Epithelial cell of esophagus (primary cell): ENCODE data around the gene FBP1.

ENCODE experiments used
- DNase-seq: peaks from one replicate; pipeline ENCODE4 v3.0.0; 2010; ENCODE audit warnings: low read depth
- H3K4me3 ChIP-seq: 2 replicates; pipeline ENCODE4 v1.5.1; 2011; ENCODE audit warnings: mild to moderate bottlenecking, low read length, control low read depth
- TF ChIP-seq, protein P1 (sequence below): IDR thresholded peaks from 2 replicates; pipeline ENCODE4 v1.5.1; 2011; ENCODE audit warnings: low read depth, mild to moderate bottlenecking, low read length, control low read depth, inconsistent platforms; ENCODE audit not compliant: insufficient read depth; ENCODE audit errors: missing control alignments

Gene FBP1

DNA sequence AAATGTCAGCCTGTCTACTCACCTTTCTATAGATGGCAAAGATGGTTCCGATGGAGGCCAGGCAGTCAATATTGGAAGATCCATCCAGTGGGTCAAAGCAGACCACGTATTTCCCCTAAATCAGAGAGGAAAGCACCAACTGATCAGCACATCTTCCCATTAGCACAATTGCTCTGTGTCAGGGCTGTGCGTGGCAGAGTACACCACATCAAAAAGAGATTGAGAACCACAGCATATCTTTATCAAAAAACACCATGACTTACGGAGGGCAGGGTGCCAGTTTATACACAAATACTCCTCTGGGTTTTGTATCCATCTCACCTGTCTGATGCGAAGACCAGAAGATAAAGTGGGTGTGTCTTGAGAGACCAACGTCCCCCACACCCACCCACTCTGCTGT is 54.8 kb downstream of the FBP1 start:
- TF ChIP-seq, protein P1, sequence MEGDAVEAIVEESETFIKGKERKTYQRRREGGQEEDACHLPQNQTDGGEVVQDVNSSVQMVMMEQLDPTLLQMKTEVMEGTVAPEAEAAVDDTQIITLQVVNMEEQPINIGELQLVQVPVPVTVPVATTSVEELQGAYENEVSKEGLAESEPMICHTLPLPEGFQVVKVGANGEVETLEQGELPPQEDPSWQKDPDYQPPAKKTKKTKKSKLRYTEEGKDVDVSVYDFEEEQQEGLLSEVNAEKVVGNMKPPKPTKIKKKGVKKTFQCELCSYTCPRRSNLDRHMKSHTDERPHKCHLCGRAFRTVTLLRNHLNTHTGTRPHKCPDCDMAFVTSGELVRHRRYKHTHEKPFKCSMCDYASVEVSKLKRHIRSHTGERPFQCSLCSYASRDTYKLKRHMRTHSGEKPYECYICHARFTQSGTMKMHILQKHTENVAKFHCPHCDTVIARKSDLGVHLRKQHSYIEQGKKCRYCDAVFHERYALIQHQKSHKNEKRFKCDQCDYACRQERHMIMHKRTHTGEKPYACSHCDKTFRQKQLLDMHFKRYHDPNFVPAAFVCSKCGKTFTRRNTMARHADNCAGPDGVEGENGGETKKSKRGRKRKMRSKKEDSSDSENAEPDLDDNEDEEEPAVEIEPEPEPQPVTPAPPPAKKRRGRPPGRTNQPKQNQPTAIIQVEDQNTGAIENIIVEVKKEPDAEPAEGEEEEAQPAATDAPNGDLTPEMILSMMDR, result no peak
- no peak overlapping the region for H3K4me3 ChIP-seq
- no peak for DNase-seq

DNA sequence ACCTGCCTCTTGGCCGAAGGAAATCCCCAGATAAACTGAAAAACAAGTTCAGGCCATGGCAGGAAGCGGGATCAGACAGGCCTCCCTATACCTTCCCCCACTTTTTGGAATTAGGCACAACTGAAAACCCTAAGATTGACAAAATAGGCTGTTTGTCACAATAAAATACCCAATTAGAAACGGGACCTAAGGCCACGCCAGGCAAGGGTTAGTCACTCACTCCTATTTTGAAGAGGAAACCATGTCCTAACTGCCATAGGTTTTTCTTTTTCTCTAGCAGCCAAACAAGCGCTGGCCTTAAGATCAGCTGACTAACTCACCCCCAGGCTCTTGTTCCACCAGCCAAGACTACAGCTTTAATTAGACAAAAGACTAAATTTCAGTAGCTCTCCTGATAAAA is 57.6 kb downstream of the FBP1 start:
- H3K4me3 ChIP-seq, result no peak overlapping the region
- DNase-seq, result peak; percentile 56
- TF ChIP-seq, protein P1, result no peak

DNA sequence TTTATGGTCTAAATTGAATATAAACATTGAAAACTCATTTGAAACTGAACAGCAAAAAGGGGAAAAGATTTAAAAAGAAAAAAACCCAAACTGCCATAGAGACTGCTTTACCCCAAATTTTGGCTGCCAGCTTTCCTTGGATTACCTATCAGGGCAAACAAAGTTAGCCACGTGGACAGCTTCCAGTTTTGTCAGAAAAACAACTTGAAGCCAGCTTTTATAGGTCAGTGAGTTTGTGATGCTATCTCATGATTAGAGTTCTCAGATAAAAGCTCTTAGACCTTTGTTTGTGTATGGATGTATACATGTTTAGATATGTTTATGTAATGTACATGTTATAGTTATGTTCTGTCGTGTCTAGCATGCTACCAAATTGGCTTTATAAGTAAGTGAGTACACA is 61.7 kb downstream of the FBP1 start:
- TF ChIP-seq, protein P1, result no peak
- DNase-seq, result no peak

DNA sequence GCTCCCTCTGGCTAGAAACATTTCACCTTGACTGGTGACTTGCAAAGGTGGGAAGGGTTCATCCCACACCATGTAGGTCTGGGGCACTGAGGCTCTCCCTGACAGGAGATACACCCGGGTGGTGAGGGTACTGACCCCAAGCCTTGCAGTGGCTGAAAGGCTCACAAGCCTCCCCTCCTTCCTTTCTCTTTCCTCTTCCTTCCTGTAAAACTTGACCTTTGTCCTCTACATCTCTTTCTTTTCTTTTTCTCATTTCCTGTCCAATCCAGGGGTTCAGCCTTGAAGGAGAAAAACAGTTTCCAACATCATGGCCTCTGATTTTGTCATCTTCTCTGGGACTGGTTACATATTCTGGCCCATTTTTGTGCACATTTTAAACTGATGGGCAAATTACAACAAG is 62.3 kb downstream of the FBP1 start:
- no peak overlapping the region for H3K4me3 ChIP-seq
- TF ChIP-seq, protein P1, result no peak
- no peak for DNase-seq

More for the DNA sequence above, 61.7 kb downstream of the FBP1 start:
- no peak overlapping the region for H3K4me3 ChIP-seq

DNA sequence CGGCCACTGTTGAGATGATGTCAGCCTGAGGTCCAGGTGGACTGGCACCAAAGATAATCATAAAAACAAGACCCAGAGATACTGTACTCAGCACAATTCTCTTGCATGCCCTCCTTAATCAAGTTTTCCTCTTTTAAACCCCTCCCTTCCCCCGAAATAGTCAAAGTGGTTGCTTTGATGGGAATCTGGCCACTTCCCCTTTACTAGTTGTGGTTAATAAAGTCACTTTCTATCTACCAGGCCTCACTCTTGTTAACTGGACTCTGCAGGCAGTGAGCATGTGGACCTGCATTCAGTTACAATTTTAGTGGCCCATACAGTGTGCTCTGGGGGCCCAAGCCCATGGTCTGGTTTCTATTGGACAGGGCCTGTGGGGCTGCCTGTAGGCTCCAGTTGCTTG is 63.2 kb downstream of the FBP1 start:
- H3K4me3 ChIP-seq, result no peak overlapping the region
- no peak for DNase-seq
- TF ChIP-seq, protein P1, result no peak

DNA sequence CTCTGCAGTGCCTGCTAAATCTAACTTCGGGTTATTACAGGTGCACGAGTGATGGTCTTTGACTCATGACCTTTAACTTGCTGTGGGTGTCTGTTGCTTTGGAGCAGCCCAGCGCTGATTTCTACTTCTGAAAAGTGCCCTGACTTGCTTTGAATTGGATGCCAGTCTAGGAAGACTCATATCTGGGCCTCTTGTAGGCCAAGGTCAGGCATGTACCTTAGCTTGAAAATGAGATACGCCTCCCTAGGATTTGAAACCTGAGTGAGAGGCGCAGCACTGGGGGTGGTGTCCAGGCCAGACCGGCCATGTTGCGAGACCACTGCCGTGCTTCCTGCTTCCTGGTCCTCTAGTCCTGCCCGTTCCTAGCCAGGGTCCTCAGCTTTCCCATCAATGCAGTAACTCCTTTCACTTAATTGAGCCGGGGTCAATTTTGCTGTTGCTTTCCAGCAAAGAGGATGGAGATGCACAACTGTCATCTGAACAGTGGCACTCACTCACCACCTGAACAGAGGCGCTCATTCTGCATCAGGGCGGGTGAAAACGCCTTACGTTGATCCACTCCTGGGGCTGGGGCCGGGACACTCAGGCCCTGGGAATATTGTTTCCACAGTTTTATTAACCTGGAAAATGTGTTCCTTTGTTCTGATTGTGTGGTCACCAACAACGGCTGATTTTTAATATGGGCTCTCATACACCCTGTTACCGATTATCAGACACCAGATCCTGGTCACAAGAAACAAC is 70.2 kb downstream of the FBP1 start:
- TF ChIP-seq, protein P1, result no peak
- H3K4me3 ChIP-seq, result no peak overlapping the region
- no peak for DNase-seq
